ENCODE data around the gene ALLC.
"Not testable (repeated sequence)": the region's sequence is repeated elsewhere in the genome, so short reads cannot be mapped to it uniquely, and the experiment has no call there.

The ALLC gene

GRCh38 chr2:3657881-3658280 is at the start of gene ALLC:
Gene ALLC, plus strand, starts transcription at chr2:3658200. Its CDS starts 12,958 bp downstream, at chr2:3671158.
- no peak for DNase-seq (ENCODE audit: low spot score)

GRCh38 chr2:3608373-3609278 is 49.4 kb upstream of the ALLC start:
- DNase-seq (ENCODE audit: low spot score): no peak

- DNase-seq (ENCODE audit: low spot score): not testable (repeated sequence)
Observed at GRCh38 chr2:3609279-3609673, 48.7 kb upstream of the ALLC start.

GRCh38 chr2:3610415-3610814 is 47.6 kb upstream of the ALLC start:
- DNase-seq (ENCODE audit: low spot score): no peak

- DNase-seq (ENCODE audit: low spot score): no peak
Observed at GRCh38 chr2:3610881-3611505, 47.0 kb upstream of the ALLC start.

- no peak for DNase-seq (ENCODE audit: low spot score)
Observed at GRCh38 chr2:3611589-3611988, 46.4 kb upstream of the ALLC start.

- DNase-seq (ENCODE audit: low spot score): no peak
Observed at GRCh38 chr2:3612639-3613523, 45.1 kb upstream of the ALLC start.

GRCh38 chr2:3613524-3613905 is 44.5 kb upstream of the ALLC start:
- DNase-seq (ENCODE audit: low spot score): no peak

- DNase-seq (ENCODE audit: low spot score): not testable (repeated sequence)
Observed at GRCh38 chr2:3614743-3615142, 43.3 kb upstream of the ALLC start.

- DNase-seq (ENCODE audit: low spot score): not testable (repeated sequence)
Observed at GRCh38 chr2:3615541-3616200, 42.3 kb upstream of the ALLC start.

- not testable (repeated sequence) for DNase-seq (ENCODE audit: low spot score)
Observed at GRCh38 chr2:3616435-3617197, 41.4 kb upstream of the ALLC start.

- no peak for DNase-seq (ENCODE audit: low spot score)
Observed at GRCh38 chr2:3617198-3617890, 40.7 kb upstream of the ALLC start.

- no peak for DNase-seq (ENCODE audit: low spot score)
Observed at GRCh38 chr2:3618367-3618766, 39.6 kb upstream of the ALLC start.

GRCh38 chr2:3619033-3619432 is 39.0 kb upstream of the ALLC start:
- DNase-seq (ENCODE audit: low spot score): no peak

GRCh38 chr2:3619661-3620060 is 38.3 kb upstream of the ALLC start:
- not testable (repeated sequence) for DNase-seq (ENCODE audit: low spot score)

GRCh38 chr2:3620834-3621233 is 37.2 kb upstream of the ALLC start:
- DNase-seq (ENCODE audit: low spot score): no peak

GRCh38 chr2:3622967-3623366 is 35.0 kb upstream of the ALLC start:
- no peak for DNase-seq (ENCODE audit: low spot score)

- DNase-seq (ENCODE audit: low spot score): no peak
Observed at GRCh38 chr2:3624059-3624794, 33.8 kb upstream of the ALLC start.

- DNase-seq (ENCODE audit: low spot score): no peak
Observed at GRCh38 chr2:3625186-3625585, 32.8 kb upstream of the ALLC start.

All from putamen (tissue), 1 donor.